Limb (tissue), 2 donors: ENCODE measurements around the gene TAF1C.
"Not testable (repeated sequence)": the region's sequence is repeated elsewhere in the genome, so short reads cannot be mapped to it uniquely, and the experiment has no call there.

Experiments used
- DNase-seq, 2 donors: peaks; one replicate each; pipeline ENCODE4 v3.0.0-alpha.2; 2016; ENCODE audit errors: extremely low spot score in 2 of 2

Gene TAF1C

GRCh38 chr16:84212154-84212553 lies 25.3 kb upstream of the TAF1C start:
- no peak for DNase-seq

GRCh38 chr16:84209989-84210388 lies 23.1 kb upstream of the TAF1C start:
- DNase-seq, result no peak

- no peak for DNase-seq
Measured at GRCh38 chr16:84207879-84208278, 21.0 kb upstream of the TAF1C start.

DNA sequence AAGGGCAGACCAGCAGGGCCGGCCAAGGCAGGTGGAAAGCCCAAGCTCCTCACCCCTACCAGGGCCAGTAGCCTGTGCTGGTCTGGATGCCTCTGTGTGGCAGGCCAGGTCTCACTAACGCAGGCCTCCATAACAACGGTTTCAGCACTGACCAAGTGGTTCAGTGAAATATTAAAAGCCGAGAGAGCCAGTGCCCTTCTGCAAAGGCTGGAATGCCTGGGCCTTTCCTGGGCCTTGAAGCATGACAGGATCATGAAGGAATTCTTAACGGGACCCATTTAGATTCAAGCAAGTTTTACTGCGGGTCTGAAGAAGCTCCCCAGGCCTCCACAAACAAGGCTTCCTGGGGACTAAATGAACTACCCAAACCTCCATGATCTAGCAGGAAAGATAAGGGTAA lies 20.4 kb upstream of the TAF1C start:
- DNase-seq, result no peak

GRCh38 chr16:84205976-84206691 lies 19.3 kb upstream of the TAF1C start:
- no peak for DNase-seq

GRCh38 chr16:84205123-84205522 lies 18.3 kb upstream of the TAF1C start:
- DNase-seq, result not testable (repeated sequence)

DNA sequence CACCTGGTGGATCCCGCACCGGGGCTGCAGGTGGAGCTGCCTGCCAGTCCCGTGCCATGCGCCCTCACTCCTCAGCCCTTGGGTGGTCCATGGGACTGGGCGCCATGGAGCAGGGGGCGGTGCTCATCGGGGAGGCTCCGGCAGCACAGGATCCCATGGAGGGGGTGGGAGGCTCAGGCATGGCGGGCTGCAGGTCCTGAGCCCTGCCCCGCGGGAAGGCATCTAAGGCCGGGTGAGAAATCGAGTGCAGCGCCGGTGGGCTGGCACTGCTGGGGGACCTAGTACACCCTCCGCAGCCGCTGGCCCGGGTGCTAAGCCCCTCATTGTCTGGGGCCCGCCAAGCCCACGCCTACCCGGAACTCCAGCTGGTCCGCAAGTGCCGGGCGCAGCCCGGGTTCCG lies 17.7 kb upstream of the TAF1C start:
- not testable (repeated sequence) for DNase-seq

- no peak for DNase-seq
Measured at GRCh38 chr16:84199861-84200260, 13.0 kb upstream of the TAF1C start.

DNA sequence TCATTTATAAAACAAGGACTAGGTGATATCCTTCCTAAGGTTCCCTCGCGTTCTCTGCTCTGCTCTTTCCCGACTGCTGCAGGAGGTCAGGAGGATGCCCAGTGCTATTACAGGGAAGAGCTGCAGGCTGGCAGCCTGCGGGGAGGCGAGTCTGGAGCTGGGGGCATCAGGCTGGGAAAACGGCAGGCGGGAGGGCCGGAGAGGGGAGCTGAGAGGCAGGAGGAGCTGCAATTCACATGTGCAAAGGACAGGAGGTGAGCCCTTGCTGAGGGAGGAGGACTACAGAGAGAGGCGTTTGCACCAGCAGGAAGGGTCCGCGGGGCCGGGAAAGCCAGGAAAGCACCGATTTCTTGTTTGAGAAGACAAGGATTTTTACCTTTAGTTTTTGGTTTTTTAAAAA lies 12.2 kb upstream of the TAF1C start:
- no peak for DNase-seq

DNA sequence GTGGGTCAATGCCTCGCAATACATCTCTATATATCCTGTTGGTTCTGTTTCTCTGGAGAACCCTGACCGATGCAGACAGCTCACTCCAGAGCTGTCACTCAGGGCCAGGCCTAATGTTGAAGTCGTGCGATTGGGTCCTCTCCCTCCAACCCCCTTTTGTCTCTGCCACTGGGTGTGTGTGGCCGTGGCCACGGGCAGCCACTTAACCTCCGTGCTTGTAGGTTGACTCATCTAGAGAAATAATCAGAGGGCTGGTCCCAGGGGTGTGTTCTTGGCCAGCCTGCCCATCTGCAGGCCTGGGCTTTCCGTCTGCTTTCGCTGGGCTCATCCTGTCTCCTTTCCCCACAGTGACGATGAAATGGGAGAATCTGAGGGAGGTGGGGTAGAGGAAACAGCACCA lies 11.5 kb upstream of the TAF1C start:
- no peak for DNase-seq

DNA sequence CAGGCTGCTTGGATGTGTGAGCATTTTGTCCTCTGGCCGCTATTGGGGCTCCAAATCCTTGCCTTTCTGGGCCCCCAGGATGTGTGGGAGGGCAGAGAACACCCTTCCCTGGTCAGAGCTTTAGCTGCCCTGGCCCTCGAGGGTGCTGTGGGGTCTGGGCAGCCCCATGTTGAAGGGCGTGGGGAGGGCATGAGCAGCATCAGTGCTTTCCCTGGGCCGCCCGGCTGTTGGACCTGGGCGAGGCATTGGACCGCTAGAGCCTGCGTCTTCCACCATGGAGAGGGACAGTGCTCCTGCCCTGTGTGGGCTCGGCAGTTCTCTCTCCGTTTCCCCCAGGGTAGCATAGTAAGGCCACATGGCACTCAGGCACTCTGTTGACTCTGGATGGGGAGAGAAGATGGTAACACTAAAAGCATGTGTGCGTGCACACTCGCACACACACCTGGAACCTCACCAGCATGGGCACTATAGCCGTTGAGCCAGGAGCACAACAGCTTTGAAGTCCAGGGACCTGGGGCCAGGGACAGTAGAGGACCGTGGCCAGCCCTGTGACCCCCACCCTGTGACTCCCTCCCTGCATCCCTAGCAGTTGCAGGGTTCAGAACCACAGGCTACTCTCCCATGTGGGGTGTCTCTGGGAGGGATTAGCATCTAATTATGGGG lies 10.7 kb upstream of the TAF1C start:
- DNase-seq, result no peak

DNA sequence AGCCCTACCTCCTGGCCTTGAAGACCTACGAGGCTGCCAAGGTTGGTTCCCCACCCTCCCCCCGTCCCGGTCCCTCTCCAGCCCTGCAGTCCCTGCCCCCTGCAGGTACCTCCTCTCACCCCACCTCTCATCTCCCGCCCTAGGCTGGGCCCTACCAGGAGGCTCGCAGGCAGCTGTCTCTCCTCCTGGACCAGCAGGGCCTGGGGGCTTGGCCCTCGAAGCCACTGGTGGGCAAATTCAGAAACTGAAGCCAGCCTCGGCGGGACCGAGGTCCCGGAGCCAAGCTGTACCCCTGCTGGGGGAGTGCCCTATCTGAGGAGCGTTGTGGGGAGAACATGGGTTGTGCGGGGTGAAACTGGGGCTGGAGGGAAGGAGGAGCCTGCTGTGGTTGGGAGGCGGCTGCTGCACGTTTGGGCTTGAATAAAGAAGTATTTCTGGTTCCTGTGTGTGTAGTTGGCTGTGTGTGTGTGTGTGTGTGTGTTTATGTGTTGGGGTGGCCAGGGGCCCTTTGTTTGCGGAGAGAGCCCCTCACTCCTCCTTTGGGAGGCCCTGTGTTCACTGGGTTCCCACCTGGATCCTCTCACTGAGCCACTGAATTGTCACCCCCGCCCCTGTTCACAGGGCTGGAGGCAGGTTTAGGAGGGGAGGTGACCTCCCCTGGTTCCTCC lies 10.0 kb upstream of the TAF1C start:
- no peak for DNase-seq

- DNase-seq, result no peak
Measured at GRCh38 chr16:84196101-84196500, 9.2 kb upstream of the TAF1C start.

DNA sequence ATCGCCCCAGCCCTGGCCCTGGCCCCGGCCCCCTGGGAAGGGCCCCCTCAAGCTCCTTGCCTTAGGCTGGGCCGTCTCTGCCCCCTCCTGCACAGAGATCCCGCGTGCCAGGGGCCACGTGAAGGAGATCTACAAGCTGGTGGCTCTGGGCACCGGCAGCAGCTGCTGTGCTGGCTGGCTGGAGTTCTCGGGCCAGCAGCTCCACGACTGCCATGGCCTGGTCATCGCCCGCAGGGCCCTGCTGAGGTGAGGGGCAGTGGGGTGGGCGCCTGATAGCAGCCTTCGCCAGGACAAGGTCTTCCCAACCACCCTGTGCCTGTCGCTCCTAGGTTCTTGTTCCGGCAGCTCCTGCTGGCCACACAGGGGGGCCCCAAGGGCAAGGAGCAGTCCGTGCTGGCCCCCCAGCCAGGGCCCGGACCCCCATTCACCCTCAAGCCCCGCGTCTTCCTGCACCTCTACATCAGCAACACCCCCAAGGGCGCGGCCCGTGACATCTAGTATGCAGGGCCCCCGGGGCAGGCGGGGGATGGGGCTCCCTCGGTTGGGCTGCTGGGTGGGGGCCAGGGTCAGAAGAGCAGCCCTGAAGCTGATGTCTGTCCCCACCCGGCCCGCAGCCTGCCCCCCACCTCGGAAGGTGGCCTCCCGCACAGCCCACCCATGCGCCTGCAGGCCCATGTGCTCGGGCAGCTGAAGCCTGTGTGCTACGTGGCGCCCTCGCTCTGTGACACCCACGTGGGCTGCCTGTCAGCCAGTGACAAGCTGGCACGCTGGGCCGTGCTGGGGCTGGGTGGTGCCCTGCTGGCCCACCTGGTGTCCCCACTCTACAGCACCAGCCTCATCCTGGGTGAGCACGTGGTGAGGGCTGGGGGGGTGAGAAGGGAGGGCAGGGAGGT lies 8.6 kb upstream of the TAF1C start:
- no peak for DNase-seq

DNA sequence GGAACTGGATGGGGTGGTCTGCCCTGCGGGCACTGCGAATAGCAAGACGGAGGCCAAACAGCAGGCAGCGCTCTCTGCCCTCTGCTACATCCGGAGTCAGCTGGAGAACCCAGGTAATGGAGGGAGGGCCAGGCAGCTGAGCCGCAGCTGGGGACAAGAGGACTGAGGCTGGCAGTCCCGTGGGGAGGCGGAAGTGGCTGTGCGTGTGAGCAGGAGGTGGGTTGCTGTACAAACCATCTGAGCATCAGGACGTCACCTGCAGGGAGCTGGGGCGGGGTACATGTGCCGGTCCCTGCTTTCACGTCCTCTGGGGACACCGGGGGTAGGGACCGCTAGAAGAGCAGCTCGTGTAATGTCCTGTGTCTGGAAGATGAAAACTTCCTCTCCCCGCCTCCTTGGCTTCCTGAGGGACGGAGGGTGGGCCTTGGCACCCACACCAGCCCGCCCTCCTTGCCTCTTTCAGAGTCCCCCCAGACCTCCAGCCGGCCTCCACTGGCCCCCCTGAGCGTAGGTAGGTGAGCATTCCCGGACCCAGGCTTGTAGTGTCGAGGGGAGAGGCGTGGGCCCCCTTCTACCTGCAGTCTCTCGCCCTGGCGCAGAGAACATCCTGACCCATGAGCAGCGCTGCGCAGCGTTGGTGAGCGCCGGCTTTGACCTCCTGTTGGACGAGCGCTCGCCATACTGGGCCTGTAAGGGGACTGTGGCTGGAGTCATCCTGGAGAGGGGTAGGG lies 7.8 kb upstream of the TAF1C start:
- DNase-seq, result no peak

GRCh38 chr16:84194018-84194417 lies 7.2 kb upstream of the TAF1C start:
- no peak for DNase-seq

GRCh38 chr16:84193480-84193879 lies 6.6 kb upstream of the TAF1C start:
- no peak for DNase-seq

DNA sequence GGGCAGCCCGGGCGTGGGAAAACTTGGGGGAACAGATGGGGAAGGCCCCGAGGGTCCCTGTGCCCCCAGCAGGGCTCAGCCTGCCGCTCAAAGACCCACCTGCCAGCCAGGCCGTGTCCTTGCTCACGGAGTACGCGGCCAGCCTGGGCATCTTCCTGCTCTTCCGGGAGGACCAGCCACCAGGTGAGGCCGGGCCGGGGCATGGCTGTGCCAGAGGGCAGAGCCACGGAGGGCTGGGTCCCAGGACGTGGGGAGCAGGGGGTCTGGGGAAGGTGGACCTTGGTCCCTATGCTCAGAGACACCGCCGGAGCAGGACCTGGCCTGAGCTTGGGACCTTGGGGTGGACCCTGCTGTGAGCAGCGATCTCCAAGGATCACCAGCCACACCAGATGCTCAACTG lies 4.6 kb upstream of the TAF1C start:
- no peak for DNase-seq

- no peak for DNase-seq
Measured at GRCh38 chr16:84190731-84191388, 4.0 kb upstream of the TAF1C start, which contains the start of gene ADAD2. ADAD2 (plus strand) TSS chr16:84191157; CDS start chr16:84191231, 74 bp downstream.

- no peak for DNase-seq
Measured at GRCh38 chr16:84184775-84185174, 2.1 kb downstream of the TAF1C start.
